ENCODE measurements around the gene ST6GALNAC1.

Gene ST6GALNAC1

GRCh38 chr17:76687298-76688164 lies 44.0 kb upstream of the ST6GALNAC1 start:
- no peak overlapping the region for H3K4me3 ChIP-seq (replicated peaks; ENCODE audit: low read depth, low read length)
- TF ChIP-seq, protein P1, sequence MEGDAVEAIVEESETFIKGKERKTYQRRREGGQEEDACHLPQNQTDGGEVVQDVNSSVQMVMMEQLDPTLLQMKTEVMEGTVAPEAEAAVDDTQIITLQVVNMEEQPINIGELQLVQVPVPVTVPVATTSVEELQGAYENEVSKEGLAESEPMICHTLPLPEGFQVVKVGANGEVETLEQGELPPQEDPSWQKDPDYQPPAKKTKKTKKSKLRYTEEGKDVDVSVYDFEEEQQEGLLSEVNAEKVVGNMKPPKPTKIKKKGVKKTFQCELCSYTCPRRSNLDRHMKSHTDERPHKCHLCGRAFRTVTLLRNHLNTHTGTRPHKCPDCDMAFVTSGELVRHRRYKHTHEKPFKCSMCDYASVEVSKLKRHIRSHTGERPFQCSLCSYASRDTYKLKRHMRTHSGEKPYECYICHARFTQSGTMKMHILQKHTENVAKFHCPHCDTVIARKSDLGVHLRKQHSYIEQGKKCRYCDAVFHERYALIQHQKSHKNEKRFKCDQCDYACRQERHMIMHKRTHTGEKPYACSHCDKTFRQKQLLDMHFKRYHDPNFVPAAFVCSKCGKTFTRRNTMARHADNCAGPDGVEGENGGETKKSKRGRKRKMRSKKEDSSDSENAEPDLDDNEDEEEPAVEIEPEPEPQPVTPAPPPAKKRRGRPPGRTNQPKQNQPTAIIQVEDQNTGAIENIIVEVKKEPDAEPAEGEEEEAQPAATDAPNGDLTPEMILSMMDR (IDR thresholded peaks at IDR 0.05; ENCODE audit: low read length, missing control alignments): no peak
- no peak for DNase-seq (ENCODE audit: low read depth)

- no peak overlapping the region for H3K4me3 ChIP-seq (replicated peaks; ENCODE audit: low read depth, low read length)
- TF ChIP-seq, protein P1 (IDR thresholded peaks at IDR 0.05; ENCODE audit: low read length, missing control alignments): no peak
- no peak for DNase-seq (ENCODE audit: low read depth)
These were observed 43.2 kb upstream of the ST6GALNAC1 start for GRCh38 chr17:76686538-76687297.

GRCh38 chr17:76685846-76686245 lies 42.3 kb upstream of the ST6GALNAC1 start:
- H3K4me3 ChIP-seq (replicated peaks; ENCODE audit: low read depth, low read length): no peak overlapping the region

DNA sequence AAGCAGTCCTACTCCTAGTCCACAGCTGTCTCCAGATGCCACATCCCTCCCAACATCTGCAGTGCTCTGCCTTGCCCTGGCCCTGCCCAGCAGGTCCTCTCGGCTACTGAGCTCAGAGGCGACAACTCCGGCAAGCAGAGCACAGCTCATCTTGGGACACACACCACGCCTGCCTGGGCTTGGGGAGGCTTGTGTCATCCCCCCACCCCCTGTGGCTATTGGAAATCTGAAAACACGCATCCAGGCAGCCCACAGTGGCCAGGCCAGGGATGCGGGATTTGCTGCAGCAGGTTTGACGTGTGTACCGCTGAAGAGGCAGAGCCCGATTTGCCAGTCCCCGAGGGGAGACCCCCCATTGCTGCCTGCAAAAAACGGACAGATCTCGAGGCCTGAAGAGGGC lies 41.8 kb upstream of the ST6GALNAC1 start:
- TF ChIP-seq, protein P1 (IDR thresholded peaks at IDR 0.05; ENCODE audit: low read length, missing control alignments): no peak
- H3K4me3 ChIP-seq (replicated peaks; ENCODE audit: low read depth, low read length): no peak overlapping the region

More at GRCh38 chr17:76685846-76686245, 42.3 kb upstream of the ST6GALNAC1 start:
- TF ChIP-seq, protein P1 (IDR thresholded peaks at IDR 0.05; ENCODE audit: low read length, missing control alignments): no peak
- DNase-seq (ENCODE audit: low read depth): no peak

DNA sequence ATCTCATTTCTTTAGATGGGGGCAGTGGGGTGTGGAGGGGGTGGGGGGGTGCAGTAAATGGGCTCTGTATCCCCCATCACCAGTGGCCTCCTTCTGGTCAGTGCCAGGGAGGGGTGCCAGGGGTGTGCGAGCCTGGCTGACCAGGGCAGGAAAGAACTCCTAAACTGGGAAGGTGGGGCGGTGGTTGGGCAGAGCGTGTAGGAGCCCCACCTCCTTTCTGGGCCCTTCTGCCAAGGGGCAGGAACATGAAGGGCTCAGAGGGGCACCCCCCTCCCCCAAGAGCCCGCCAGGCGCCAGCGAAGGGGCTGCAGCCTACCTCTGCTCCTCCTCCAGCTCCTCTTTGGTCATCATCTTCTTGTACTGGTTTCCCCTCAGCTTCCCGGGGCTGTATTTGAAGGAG lies 41.2 kb upstream of the ST6GALNAC1 start:
- no peak overlapping the region for H3K4me3 ChIP-seq (replicated peaks; ENCODE audit: low read depth, low read length)
- no peak for DNase-seq (ENCODE audit: low read depth)
- TF ChIP-seq, protein P1 (IDR thresholded peaks at IDR 0.05; ENCODE audit: low read length, missing control alignments): no peak

More for the DNA sequence above, 41.8 kb upstream of the ST6GALNAC1 start:
- DNase-seq (ENCODE audit: low read depth): no peak

GRCh38 chr17:76683921-76684745 lies 40.6 kb upstream of the ST6GALNAC1 start:
- H3K4me3 ChIP-seq (replicated peaks; ENCODE audit: low read depth, low read length): no peak overlapping the region
- TF ChIP-seq, protein P1 (IDR thresholded peaks at IDR 0.05; ENCODE audit: low read length, missing control alignments): no peak
- no peak for DNase-seq (ENCODE audit: low read depth)

All from fibroblast of pulmonary artery (primary cell).